ENCODE results near the gene NTF4. TPM values are rescaled to one million over a fixed set of nuclear protein-coding genes. Genes with fewer than 3 reads are reported as not detected.
"Not testable (repeated sequence)": the region's sequence is repeated elsewhere in the genome, so short reads cannot be mapped to it uniquely, and the experiment has no call there.

Gene NTF4
- total RNA-seq, 1 donor: not detected

GRCh38 chr19:49085868-49086232, 21.2 kb upstream of the NTF4 start:
- peak overlapping the region; percentile 96 for H3K4me3 ChIP-seq (ENCODE audit: low read depth, low read length)
- no peak for DNase-seq (ENCODE audit: low read depth)
- no peak for TF ChIP-seq CTCF (IDR thresholded peaks at IDR 0.05; ENCODE audit: insufficient read depth, low read length)

DNA sequence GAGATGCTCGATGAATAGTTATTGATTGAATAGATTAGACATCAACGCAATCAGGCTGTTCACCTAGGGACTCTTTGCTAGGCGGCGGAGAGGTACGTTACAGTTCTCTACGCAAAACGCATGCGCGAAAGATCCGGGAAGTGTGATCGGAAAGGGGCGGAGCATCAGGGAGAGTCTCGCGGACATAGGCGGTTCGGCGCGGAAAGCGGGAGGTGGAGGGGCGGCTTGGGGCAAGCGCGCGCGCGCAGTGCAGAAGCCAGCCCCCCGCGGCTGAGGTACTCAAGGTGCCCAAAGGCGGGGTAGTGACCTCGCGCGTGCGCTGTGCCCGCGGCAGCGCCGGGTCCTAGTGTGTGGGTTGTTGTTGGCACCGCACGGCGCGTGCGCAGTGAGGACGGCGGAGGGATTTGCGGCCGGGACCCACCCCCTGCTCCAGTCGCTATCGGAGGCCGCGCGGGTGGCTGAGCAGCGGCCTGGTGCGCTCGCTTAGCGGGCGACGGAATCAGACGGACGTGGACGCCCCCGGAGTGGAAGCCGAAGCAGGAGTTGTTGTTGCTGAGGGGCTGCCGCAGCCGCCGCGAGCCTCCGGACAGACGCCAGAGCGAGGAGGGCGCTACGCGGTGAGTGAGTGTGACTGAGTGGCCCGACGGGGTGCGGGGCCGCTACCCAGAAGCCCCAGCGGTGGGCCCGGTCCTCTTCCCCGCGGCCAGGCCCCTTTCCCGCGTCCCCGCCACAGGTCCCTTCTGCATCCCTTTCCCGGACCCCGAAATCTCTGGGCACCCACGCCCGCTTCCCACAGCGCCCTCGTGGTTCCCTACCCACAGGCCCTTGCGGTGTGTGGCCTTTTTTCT, 20.6 kb upstream of the NTF4 start, which contains the start of gene SNRNP70:
TSS of gene SNRNP70 (plus strand) at position 432 of the 848 bp plus-strand sequence. CDS start 964 bp downstream, outside the sequence.
- TF ChIP-seq CTCF (IDR thresholded peaks at IDR 0.05; ENCODE audit: insufficient read depth, low read length): no peak
- DNase-seq (ENCODE audit: low read depth): peak; percentile 99
- peak within 1 kb of the TSS; percentile 96 for H3K4me3 ChIP-seq (ENCODE audit: low read depth, low read length)

DNA sequence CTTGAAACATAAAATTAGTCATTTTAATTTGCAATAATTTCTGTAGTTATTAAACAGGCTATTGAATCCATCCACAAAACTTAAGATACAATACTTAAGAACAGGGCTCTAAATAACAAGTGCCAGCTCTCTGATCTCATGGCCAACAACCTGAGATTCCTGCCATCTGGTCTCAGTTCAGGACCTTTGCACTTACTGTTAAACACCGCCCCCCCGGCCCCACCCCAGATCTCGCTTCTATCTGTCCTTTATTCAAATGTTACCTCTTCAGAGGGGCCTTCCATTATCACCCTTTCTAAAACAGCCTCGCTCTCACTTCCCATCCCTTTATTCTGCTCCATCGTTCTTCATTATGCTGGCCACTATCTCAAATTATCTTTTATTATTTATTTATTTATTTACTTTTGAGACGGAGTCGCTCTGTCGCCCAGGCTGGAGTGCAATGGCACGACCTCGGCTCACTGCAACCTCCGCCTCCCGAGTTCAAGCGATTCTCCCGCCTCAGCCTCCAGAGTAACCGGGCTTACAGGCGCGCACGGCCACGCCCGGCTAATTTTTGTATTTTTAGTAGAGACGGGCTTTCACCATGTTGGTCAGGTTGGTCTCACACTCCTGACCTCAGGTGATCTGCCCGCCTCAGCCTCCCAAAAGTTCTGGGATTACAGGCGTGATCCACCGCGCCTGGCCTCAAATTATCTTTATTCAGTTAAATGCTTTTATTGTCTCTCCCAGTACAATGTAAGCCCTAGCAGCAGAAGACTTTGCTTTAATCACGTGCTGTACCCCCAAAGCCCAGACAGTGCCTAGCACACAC, 19.8 kb upstream of the NTF4 start:
- peak overlapping the region; percentile 65 for H3K4me3 ChIP-seq (ENCODE audit: low read depth, low read length)
- TF ChIP-seq CTCF (IDR thresholded peaks at IDR 0.05; ENCODE audit: insufficient read depth, low read length): no peak
- DNase-seq (ENCODE audit: low read depth): no peak

DNA sequence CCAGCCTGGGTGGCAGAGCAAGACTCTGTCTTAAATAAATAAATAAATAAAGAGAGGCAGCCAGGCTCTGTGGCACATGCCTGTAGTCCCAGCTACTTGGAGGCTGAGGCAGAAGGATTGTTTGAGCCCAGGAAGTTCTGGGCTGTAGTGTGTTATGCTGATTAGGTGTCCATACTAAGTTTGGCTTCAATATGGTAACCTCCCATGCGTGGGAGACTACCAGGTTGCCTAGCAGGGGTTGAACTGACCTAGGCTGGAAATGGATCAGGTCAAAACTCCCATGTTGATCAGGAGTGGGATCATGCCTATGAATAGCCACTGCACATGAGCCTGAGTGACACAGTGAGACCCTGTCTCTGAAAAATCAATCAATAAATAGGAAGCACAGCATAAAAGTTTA, 16.7 kb upstream of the NTF4 start:
- H3K4me3 ChIP-seq (ENCODE audit: low read depth, low read length): no peak overlapping the region
- no peak for TF ChIP-seq CTCF (IDR thresholded peaks at IDR 0.05; ENCODE audit: insufficient read depth, low read length)
- no peak for DNase-seq (ENCODE audit: low read depth)

- no peak for TF ChIP-seq CTCF (IDR thresholded peaks at IDR 0.05; ENCODE audit: insufficient read depth, low read length)
- H3K4me3 ChIP-seq (ENCODE audit: low read depth, low read length): no peak overlapping the region
- no peak for DNase-seq (ENCODE audit: low read depth)
Observed at GRCh38 chr19:49080392-49080791, 15.8 kb upstream of the NTF4 start.

DNA sequence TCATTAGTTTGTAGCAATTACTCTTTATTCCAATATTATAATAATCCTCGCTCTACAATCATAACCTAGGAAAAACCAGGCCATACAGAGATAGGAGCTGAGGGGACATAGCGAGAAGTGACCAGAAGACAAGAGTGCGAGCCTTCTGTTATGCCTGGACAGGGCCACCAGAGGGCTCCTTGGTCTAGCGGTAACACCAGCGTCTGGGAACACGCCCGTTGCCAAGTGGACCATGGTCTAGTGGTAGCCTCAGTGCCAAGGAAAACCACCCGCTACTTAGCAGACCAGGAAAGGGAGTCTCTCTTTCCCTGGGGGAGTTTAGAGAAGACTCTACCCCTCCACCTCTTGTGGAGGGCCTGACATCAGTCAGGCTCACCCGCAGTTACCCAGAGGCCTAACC, 10.3 kb upstream of the NTF4 start:
- not testable (repeated sequence) for H3K4me3 ChIP-seq (ENCODE audit: low read depth, low read length)
- DNase-seq (ENCODE audit: low read depth): peak; percentile 74
- peak; percentile 68 for TF ChIP-seq CTCF (IDR thresholded peaks at IDR 0.05; ENCODE audit: insufficient read depth, low read length)
